MCF 10A (cell line): ENCODE measurements around the gene ZNF407. TPM values are rescaled to one million over a fixed set of nuclear protein-coding genes. Genes with fewer than 3 reads are reported as not detected.

Experiments used
- BruUV-seq: library from RNA; stranded (reverse); fragments of 400-500 nt; replicated peaks from 2 replicates; lab custom pipeline; 2021; lab: Mats Ljungman, UMichigan
- CTCF ChIA-PET: fragments of 300-600 bp; sonication (Branson Sonifier 250); formaldehyde crosslinking; extraction: SDS; loops from one replicate; lab custom pipeline; 2021; ENCODE audit warnings: antibody characterized with exemption, inconsistent platforms; lab: Yijun Ruan, JAX
- POLR2A ChIA-PET: fragments of 300-600, 350-650 bp; sonication (Branson Sonifier 250); formaldehyde crosslinking; extraction: SDS; loops from one replicate; lab custom pipeline; 2020; ENCODE audit warnings: antibody characterized with exemption, inconsistent platforms; lab: Yijun Ruan, JAX
- DNase-seq: peaks from one replicate; pipeline ENCODE4 v3.0.0-alpha.2; 2018; ENCODE audit not compliant: unreplicated experiment
- H3K27ac Mint-ChIP-seq: one replicate; pipeline ENCODE4 v1.8.0; 2022; ENCODE audit warnings: mild to moderate bottlenecking, low read depth, mixed read lengths; ENCODE audit not compliant: unreplicated experiment
- H3K27me3 Mint-ChIP-seq: one replicate; pipeline ENCODE4 v1.8.0; 2022; ENCODE audit warnings: mixed read lengths; ENCODE audit not compliant: insufficient read depth, unreplicated experiment
- H3K36me3 Mint-ChIP-seq: one replicate; pipeline ENCODE4 v1.8.0; 2022; ENCODE audit warnings: mild to moderate bottlenecking, moderate library complexity, mixed read lengths; ENCODE audit not compliant: insufficient read depth, unreplicated experiment
- H3K4me1 Mint-ChIP-seq: one replicate; pipeline ENCODE4 v1.8.0; 2022; ENCODE audit warnings: mixed read lengths; ENCODE audit not compliant: insufficient read depth, unreplicated experiment
- H3K4me3 Mint-ChIP-seq: one replicate; pipeline ENCODE4 v1.8.0; 2022; ENCODE audit warnings: mild to moderate bottlenecking, moderate library complexity, mixed read lengths; ENCODE audit not compliant: unreplicated experiment
- H3K9me3 Mint-ChIP-seq: one replicate; pipeline ENCODE4 v1.8.0; 2022; ENCODE audit warnings: mixed read lengths; ENCODE audit not compliant: unreplicated experiment
- CTCF ChIP-seq: fragments of 200-600 bp; IDR thresholded peaks from one replicate; pipeline ENCODE4 v1.8.0; 2022; ENCODE audit warnings: antibody characterized with exemption, mild to moderate bottlenecking; ENCODE audit not compliant: unreplicated experiment
- intact Hi-C: fragments of 100-400 bp; cut with micrococcal nuclease; formaldehyde crosslinking; loops from 2 replicates; pipeline ENCODE4 v1.14.1; 2022
- total RNA-seq: library from RNA; stranded (reverse); gene quantifications from 2 replicates; pipeline ENCODE4 v1.2.3, GENCODE V29; 2022

ZNF407 gene
- total RNA-seq, 1 experiment from 2014 or later, result 9.5 TPM

- no peaks in the 10 kb centered on the region for H3K4me1 Mint-ChIP-seq
- intact Hi-C loops, result no loop called here
- ChIA-PET POLR2A (interaction anchor here (0.8 kb wide), 1 partner anchor 24 kb away, joined by 5 read pairs; the partner anchor contains the start of gene ZNF407), CTCF (interaction anchor here (0.7 kb wide), 1 partner anchor 1409 kb away, joined by 4 read pairs; no protein-coding TSS in a partner anchor)
- DNase-seq, result no peak
- no peak overlapping the region for H3K4me3 Mint-ChIP-seq
- no peaks in the 10 kb centered on the region for H3K36me3 Mint-ChIP-seq
- no peak for TF ChIP-seq CTCF
- peaks cover 37% of the 10 kb centered on the region for H3K27me3 Mint-ChIP-seq
- H3K27ac Mint-ChIP-seq, result no peak overlapping the region
- H3K9me3 Mint-ChIP-seq, result no peaks in the 10 kb centered on the region
- BruUV-seq, result no TSS peak
Observed at GRCh38 chr18:74573053-74573452, 24.6 kb upstream of the ZNF407 start.

GRCh38 chr18:74574916-74575315, 22.8 kb upstream of the ZNF407 start:
- H3K4me1 Mint-ChIP-seq, result no peaks in the 10 kb centered on the region
- CTCF ChIA-PET, result no interaction called here
- TF ChIP-seq CTCF, result no peak
- POLR2A ChIA-PET, result no interaction called here
- DNase-seq, result no peak
- H3K36me3 Mint-ChIP-seq, result no peaks in the 10 kb centered on the region
- no peaks in the 10 kb centered on the region for H3K9me3 Mint-ChIP-seq
- no TSS peak for BruUV-seq
- no peak overlapping the region for H3K27ac Mint-ChIP-seq
- intact Hi-C loops, result no loop called here
- no peak overlapping the region for H3K4me3 Mint-ChIP-seq
- H3K27me3 Mint-ChIP-seq, result peaks cover 40% of the 10 kb centered on the region

- Mint-ChIP-seq H3K9me3 (no peaks in the 10 kb centered on the region), H3K36me3 (no peaks in the 10 kb centered on the region), H3K27me3 (peaks cover 31% of the 10 kb centered on the region), H3K4me3 (no peak overlapping the region), H3K4me1 (no peaks in the 10 kb centered on the region), H3K27ac (no peak overlapping the region)
- intact Hi-C loops, result no loop called here
- POLR2A ChIA-PET, result interaction anchor here (0.7 kb wide), 1 partner anchor 77 kb away, joined by 3 read pairs; no protein-coding TSS in a partner anchor
- CTCF ChIA-PET, result interaction anchor here (0.9 kb wide), 1 partner anchor 223 kb away, joined by 3 read pairs; no protein-coding TSS in a partner anchor
- TF ChIP-seq CTCF, result no peak
- DNase-seq, result no peak
- no TSS peak for BruUV-seq
Observed at GRCh38 chr18:74577019-74577418, 20.7 kb upstream of the ZNF407 start.

GRCh38 chr18:74579496-74580065, 18.1 kb upstream of the ZNF407 start:
- Mint-ChIP-seq H3K9me3 (no peaks in the 10 kb centered on the region), H3K36me3 (no peaks in the 10 kb centered on the region), H3K27me3 (peaks cover 42% of the 10 kb centered on the region), H3K27ac (no peak overlapping the region), H3K4me3 (no peak overlapping the region), H3K4me1 (no peaks in the 10 kb centered on the region)
- CTCF ChIA-PET, result no interaction called here
- intact Hi-C loops, result no loop called here
- BruUV-seq, result no TSS peak
- POLR2A ChIA-PET, result no interaction called here
- TF ChIP-seq CTCF, result no peak
- DNase-seq, result no peak
